ENCODE measurements around the gene BUB3. TPM values are rescaled to one million over a fixed set of nuclear protein-coding genes. Genes with fewer than 3 reads are reported as not detected.

BUB3 gene
- total RNA-seq, 1 donor from 2014 or later: 186 TPM

- intact Hi-C loops (cut with micrococcal nuclease): no loop called here
These were observed 37.7 kb downstream of the BUB3 start for GRCh38 chr10:123191886-123192285.

DNA sequence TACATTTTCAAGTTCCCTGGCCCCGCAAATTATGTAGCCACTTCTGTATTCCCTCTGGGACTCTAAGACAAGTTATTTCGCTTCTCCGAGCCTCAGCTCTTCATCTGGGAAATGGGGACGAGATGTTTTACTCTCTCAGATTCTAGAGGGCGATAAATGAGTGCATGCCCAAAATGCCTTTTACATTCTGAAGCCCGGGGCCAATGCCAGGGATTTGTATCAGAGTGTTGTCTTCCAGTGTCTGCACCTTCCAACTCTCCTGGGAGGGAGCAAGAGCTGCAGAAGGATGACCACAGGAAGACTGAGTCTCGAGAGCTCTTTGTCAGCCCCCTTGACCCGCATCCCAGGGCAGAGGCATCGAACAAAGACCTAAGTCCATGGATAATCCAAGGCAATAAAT, 39.9 kb downstream of the BUB3 start:
- intact Hi-C loops (cut with micrococcal nuclease): no loop called here

DNA sequence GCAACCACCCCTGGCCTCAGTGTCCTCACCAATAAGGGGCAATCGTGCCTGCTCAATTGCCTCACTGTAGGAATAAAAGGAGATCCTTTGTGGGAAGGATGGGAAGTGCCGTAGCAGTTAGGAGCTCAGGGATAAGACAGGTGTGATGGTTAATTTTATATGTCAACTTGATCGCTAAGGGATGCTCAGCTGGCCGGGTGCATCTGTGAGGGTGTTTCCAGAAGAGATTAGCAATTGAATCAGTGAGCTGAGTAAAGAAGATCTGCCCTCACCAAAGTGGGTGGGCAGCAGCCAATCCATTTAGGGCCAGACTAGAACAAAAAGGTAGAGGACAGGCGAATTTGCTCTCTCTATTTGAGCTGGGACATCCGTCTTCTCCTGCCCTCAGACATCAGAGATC, 46.3 kb downstream of the BUB3 start:
- intact Hi-C loops (cut with micrococcal nuclease): no loop called here

GRCh38 chr10:123202506-123202905, 48.3 kb downstream of the BUB3 start:
- intact Hi-C loops (cut with micrococcal nuclease): no loop called here

GRCh38 chr10:123203393-123204126, 49.4 kb downstream of the BUB3 start:
- intact Hi-C loops (cut with micrococcal nuclease): no loop called here

GRCh38 chr10:123204127-123204461, 49.9 kb downstream of the BUB3 start:
- intact Hi-C loops (cut with micrococcal nuclease): no loop called here

GRCh38 chr10:123205041-123205440, 50.8 kb downstream of the BUB3 start:
- intact Hi-C loops (cut with micrococcal nuclease): no loop called here

DNA sequence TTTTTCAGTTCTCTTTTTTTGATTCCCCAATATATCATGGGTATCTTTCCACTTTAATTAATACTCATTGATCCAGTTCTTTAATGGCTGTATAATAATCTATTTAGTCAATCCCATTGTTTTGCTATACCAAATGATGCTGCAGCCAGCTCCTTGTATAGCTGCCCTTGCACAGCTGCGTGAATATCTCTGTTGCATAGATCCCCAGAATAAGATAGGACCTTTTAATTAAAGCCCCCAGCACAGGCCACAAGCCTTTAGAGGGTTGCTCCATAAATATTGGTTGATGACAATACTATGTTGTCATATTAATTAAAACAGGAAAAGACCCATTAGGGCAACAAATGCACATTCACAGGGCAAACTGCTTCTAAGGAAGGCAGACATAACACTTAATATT, 57.9 kb downstream of the BUB3 start:
- intact Hi-C loops (cut with micrococcal nuclease): no loop called here

DNA sequence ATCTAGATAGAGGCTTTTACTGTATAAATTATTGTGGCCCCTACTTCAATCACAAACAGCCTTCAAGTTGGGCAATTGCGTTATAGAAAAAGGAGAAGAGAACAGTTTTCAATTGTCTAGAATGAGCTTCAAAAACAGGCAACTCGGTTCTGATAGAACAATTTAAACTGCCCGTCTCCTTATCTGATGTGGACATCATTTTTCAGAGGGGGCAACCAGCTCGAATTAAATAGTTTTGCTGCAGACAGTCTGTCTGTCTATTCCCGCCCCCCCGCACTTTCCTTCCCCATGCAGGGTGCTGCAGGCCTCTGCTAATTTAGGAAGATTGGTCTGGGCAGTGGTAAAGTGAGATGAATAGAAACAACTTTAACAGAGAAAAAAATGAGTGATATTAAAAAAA, 58.4 kb downstream of the BUB3 start:
- intact Hi-C loops (cut with micrococcal nuclease): no loop called here

DNA sequence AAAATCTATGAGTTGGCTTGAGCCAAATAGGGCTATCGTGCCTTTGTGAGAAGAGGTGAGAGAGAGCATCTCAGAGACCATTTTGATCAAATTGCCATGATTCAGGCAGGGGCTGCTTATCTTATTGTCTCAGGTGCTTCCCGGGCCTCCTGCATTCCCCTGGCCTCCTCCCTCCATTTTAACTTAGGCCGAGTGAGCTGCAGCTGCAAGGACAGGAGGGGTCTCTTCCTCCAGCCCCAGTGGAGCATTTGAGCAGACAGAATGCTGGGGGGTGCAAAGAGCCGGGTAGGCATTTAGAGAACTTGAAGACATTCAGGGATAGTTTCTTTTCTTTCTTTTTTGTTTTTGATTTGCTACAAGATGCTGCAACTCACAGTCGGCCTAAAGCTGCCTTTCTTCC, 59.0 kb downstream of the BUB3 start:
- intact Hi-C loops (cut with micrococcal nuclease): no loop called here

Other genes with a start within 250 kb of the BUB3 start
- gene FAM24A, start 243.8 kb upstream of the BUB3 start, total RNA-seq: not detected in 2 replicates
- gene C10orf88, start 200.2 kb upstream of the BUB3 start, total RNA-seq: 14.8 and 16.0 TPM in 2 replicates
- 3.8 and 5.1 TPM in 2 replicates for gene PSTK, start 174.0 kb upstream of the BUB3 start, total RNA-seq
- 14.4 and 19.8 TPM in 2 replicates for gene IKZF5, start 145.6 kb upstream of the BUB3 start, total RNA-seq
- 21.1 and 22.7 TPM in 2 replicates for gene ACADSB, start 145.4 kb upstream of the BUB3 start, total RNA-seq
- not detected in 2 replicates for gene HMX3, start 18.4 kb upstream of the BUB3 start, total RNA-seq
- not detected in 2 replicates for gene HMX2, start 6.3 kb upstream of the BUB3 start, total RNA-seq